HepG2 (cell line): Measurements from ENCODE around the gene MAP3K1.

Experiments used
- POLR2AphosphoS2 ChIP-seq: IDR thresholded peaks from 2 replicates; pipeline ENCODE4 v1.6.1; 2011; ENCODE audit warnings: low read depth, low read length, improper control_type of control experiment
- ZBTB34 ChIP-seq: sonication (generic); formaldehyde crosslinking; IDR thresholded peaks from 2 replicates; pipeline ENCODE4 v1.8.0; 2022; ENCODE audit warnings: mild to moderate bottlenecking, missing genetic modification reagents

GRCh38 chr5:56900395-56900794 is 85.0 kb downstream of the MAP3K1 start:
- TF ChIP-seq POLR2AphosphoS2 (no peak), ZBTB34 (CRISPR knock-in tag) (no peak)
